MCF 10A (cell line): ENCODE data around the gene CAMK2B. TPM values are rescaled to one million over a fixed set of nuclear protein-coding genes. Genes with fewer than 3 reads are reported as not detected.

Source experiments
- BruUV-seq: library from RNA; stranded (reverse); fragments of 400-500 nt; replicated peaks from 2 replicates; lab custom pipeline; 2021; lab: Mats Ljungman, UMichigan
- CTCF ChIA-PET: fragments of 300-600 bp; sonication (Branson Sonifier 250); formaldehyde crosslinking; extraction: SDS; loops from one replicate; lab custom pipeline; 2021; ENCODE audit warnings: antibody characterized with exemption, inconsistent platforms; lab: Yijun Ruan, JAX
- POLR2A ChIA-PET: fragments of 300-600, 350-650 bp; sonication (Branson Sonifier 250); formaldehyde crosslinking; extraction: SDS; loops from one replicate; lab custom pipeline; 2020; ENCODE audit warnings: antibody characterized with exemption, inconsistent platforms; lab: Yijun Ruan, JAX
- DNase-seq: peaks from one replicate; pipeline ENCODE4 v3.0.0-alpha.2; 2018; ENCODE audit not compliant: unreplicated experiment
- H3K27ac Mint-ChIP-seq: one replicate; pipeline ENCODE4 v1.8.0; 2022; ENCODE audit warnings: mild to moderate bottlenecking, low read depth, mixed read lengths; ENCODE audit not compliant: unreplicated experiment
- H3K27me3 Mint-ChIP-seq: one replicate; pipeline ENCODE4 v1.8.0; 2022; ENCODE audit warnings: mixed read lengths; ENCODE audit not compliant: insufficient read depth, unreplicated experiment
- H3K36me3 Mint-ChIP-seq: one replicate; pipeline ENCODE4 v1.8.0; 2022; ENCODE audit warnings: mild to moderate bottlenecking, moderate library complexity, mixed read lengths; ENCODE audit not compliant: insufficient read depth, unreplicated experiment
- H3K4me1 Mint-ChIP-seq: one replicate; pipeline ENCODE4 v1.8.0; 2022; ENCODE audit warnings: mixed read lengths; ENCODE audit not compliant: insufficient read depth, unreplicated experiment
- H3K4me3 Mint-ChIP-seq: one replicate; pipeline ENCODE4 v1.8.0; 2022; ENCODE audit warnings: mild to moderate bottlenecking, moderate library complexity, mixed read lengths; ENCODE audit not compliant: unreplicated experiment
- H3K9me3 Mint-ChIP-seq: one replicate; pipeline ENCODE4 v1.8.0; 2022; ENCODE audit warnings: mixed read lengths; ENCODE audit not compliant: unreplicated experiment
- CTCF ChIP-seq: fragments of 200-600 bp; IDR thresholded peaks from one replicate; pipeline ENCODE4 v1.8.0; 2022; ENCODE audit warnings: antibody characterized with exemption, mild to moderate bottlenecking; ENCODE audit not compliant: unreplicated experiment
- intact Hi-C: fragments of 100-400 bp; cut with micrococcal nuclease; formaldehyde crosslinking; loops from 2 replicates; pipeline ENCODE4 v1.14.1; 2022
- total RNA-seq: library from RNA; stranded (reverse); gene quantifications from 2 replicates; pipeline ENCODE4 v1.2.3, GENCODE V29; 2022

The CAMK2B gene
- total RNA-seq, 1 experiment from 2014 or later: 1.8 TPM

GRCh38 chr7:44327981-44328380, 2.6 kb upstream of the CAMK2B start:
- Mint-ChIP-seq H3K27me3 (peaks cover 41% of the 10 kb centered on the region), H3K4me1 (peaks cover 6% of the 10 kb centered on the region), H3K9me3 (no peaks in the 10 kb centered on the region), H3K27ac (no peak overlapping the region), H3K36me3 (no peaks in the 10 kb centered on the region), H3K4me3 (no peak overlapping the region)
- CTCF ChIA-PET: interaction anchor here (0.6 to 1.3 kb wide), 3 partner anchors 9 to 87 kb away, joined by 3 to 4 read pairs (median 4); no protein-coding TSS in a partner anchor
- intact Hi-C loops: no loop called here
- POLR2A ChIA-PET: no interaction called here
- no peak for DNase-seq
- no TSS peak for BruUV-seq
- no peak for TF ChIP-seq CTCF

GRCh38 chr7:44326261-44327125, 1.1 kb upstream of the CAMK2B start:
- H3K27ac Mint-ChIP-seq: no peak overlapping the region
- H3K27me3 Mint-ChIP-seq: peaks cover 42% of the 10 kb centered on the region
- ChIA-PET POLR2A (no interaction called here), CTCF (interaction anchor here (1.1 to 1.3 kb wide), 2 partner anchors 10 to 85 kb away, joined by 3 to 4 read pairs; no protein-coding TSS in a partner anchor)
- H3K36me3 Mint-ChIP-seq: no peaks in the 10 kb centered on the region
- H3K9me3 Mint-ChIP-seq: no peaks in the 10 kb centered on the region
- peaks cover 6% of the 10 kb centered on the region for H3K4me1 Mint-ChIP-seq
- intact Hi-C loops: no loop called here
- no peak for DNase-seq
- BruUV-seq: no TSS peak
- TF ChIP-seq CTCF: no peak
- H3K4me3 Mint-ChIP-seq: peak overlapping the region; percentile 70

GRCh38 chr7:44325811-44326241, 432 bp upstream of the CAMK2B start:
- no peak for TF ChIP-seq CTCF
- intact Hi-C loops: no loop called here
- BruUV-seq: no TSS peak
- H3K4me3 Mint-ChIP-seq: peak overlapping the region; percentile 70
- peaks cover 6% of the 10 kb centered on the region for H3K4me1 Mint-ChIP-seq
- ChIA-PET POLR2A (no interaction called here), CTCF (no interaction called here)
- DNase-seq: no peak
- H3K9me3 Mint-ChIP-seq: no peaks in the 10 kb centered on the region
- H3K27me3 Mint-ChIP-seq: peaks cover 42% of the 10 kb centered on the region
- no peak overlapping the region for H3K27ac Mint-ChIP-seq
- H3K36me3 Mint-ChIP-seq: no peaks in the 10 kb centered on the region

- DNase-seq: no peak
- H3K27me3 Mint-ChIP-seq: peaks cover 42% of the 10 kb centered on the region
- H3K27ac Mint-ChIP-seq: no peak overlapping the region
- H3K36me3 Mint-ChIP-seq: no peaks in the 10 kb centered on the region
- ChIA-PET POLR2A (no interaction called here), CTCF (no interaction called here)
- peaks cover 6% of the 10 kb centered on the region for H3K4me1 Mint-ChIP-seq
- no TSS peak for BruUV-seq
- peak overlapping the region; percentile 36 for H3K4me3 Mint-ChIP-seq
- H3K9me3 Mint-ChIP-seq: no peaks in the 10 kb centered on the region
- TF ChIP-seq CTCF: no peak
- intact Hi-C loops: no loop called here
Observed at GRCh38 chr7:44324481-44325200, 753 bp downstream of the CAMK2B start.
